Liver (tissue), 9 donors: Measurements from ENCODE around the gene EVL. TPM values are rescaled to one million over a fixed set of nuclear protein-coding genes. Genes with fewer than 3 reads are reported as not detected.

ENCODE experiments used
- DNase-seq: peaks from one replicate; pipeline ENCODE4 v3.0.0-alpha.2; 2017; ENCODE audit warnings: low spot score
- H3K27ac ChIP-seq, 2 donors: one replicate each; pipeline ENCODE4 v1.7.0; 2013; ENCODE audit warnings: inconsistent platforms in 2 of 2, low read length in 2 of 2, control low read depth in 1 of 2, low read depth in 1 of 2, mild to moderate bottlenecking in 1 of 2
- H3K27me3 ChIP-seq, 4 donors: one replicate each; pipeline versions ENCODE4 v1.6.1 to v1.7.0; 2013; ENCODE audit warnings: low read length in 3 of 4, inconsistent platforms in 1 of 4, mild to moderate bottlenecking in 1 of 4, moderate library complexity in 1 of 4; ENCODE audit not compliant: control insufficient read depth in 4 of 4, insufficient read depth in 4 of 4
- H3K36me3 ChIP-seq, 4 donors: one replicate each; pipeline versions ENCODE4 v1.6.1 to v1.7.0; 2013; ENCODE audit warnings: low read length in 3 of 4, mild to moderate bottlenecking in 3 of 4, low read depth in 1 of 4, moderate library complexity in 1 of 4; ENCODE audit not compliant: control insufficient read depth in 4 of 4, insufficient read depth in 3 of 4
- H3K4me1 ChIP-seq, 4 donors: one replicate each; pipeline versions ENCODE4 v1.6.1 to v1.7.0; 2013; ENCODE audit warnings: low read length in 3 of 4, mild to moderate bottlenecking in 3 of 4, moderate library complexity in 1 of 4; ENCODE audit not compliant: control insufficient read depth in 4 of 4, insufficient read depth in 4 of 4
- H3K4me3 ChIP-seq, 3 donors: one replicate each; pipeline versions ENCODE4 v1.6.1 to v1.7.0; 2013; ENCODE audit warnings: low read length in 3 of 3, control low read depth in 1 of 3, low read depth in 1 of 3, mild to moderate bottlenecking in 1 of 3
- H3K9ac ChIP-seq, 2 donors: one replicate each; pipeline ENCODE4 v1.7.0; 2013; ENCODE audit warnings: low read length in 2 of 2, mild to moderate bottlenecking in 2 of 2, moderate library complexity in 2 of 2, control low read depth in 1 of 2, low read depth in 1 of 2
- H3K9me3 ChIP-seq, 4 donors: one replicate each; pipeline versions ENCODE4 v1.6.1 to v1.7.0; 2013; ENCODE audit warnings: low read length in 3 of 4; ENCODE audit not compliant: control insufficient read depth in 4 of 4
- CTCF ChIP-seq: fragments of 150-350 bp; IDR thresholded peaks from 2 replicates; pipeline ENCODE4 v1.5.1; 2017; ENCODE audit warnings: improper control_type of control experiment, low read depth, low read length; ENCODE audit not compliant: missing input control
- EGR1 ChIP-seq, 2 donors: IDR thresholded peaks; 2 replicates each; pipeline ENCODE4 v1.6.1; 2016 to 2018; ENCODE audit warnings: antibody characterized with exemption in 2 of 2, low read depth in 2 of 2
- FOXA1 ChIP-seq: IDR thresholded peaks from 2 replicates; pipeline ENCODE4 v1.6.1; 2016; ENCODE audit warnings: antibody characterized with exemption
- FOXA2 ChIP-seq: IDR thresholded peaks from 2 replicates; pipeline ENCODE4 v1.6.1; 2016; ENCODE audit warnings: antibody characterized with exemption
- GABPA ChIP-seq, 2 donors: IDR thresholded peaks in 1 of 2; conservative IDR thresholded peaks in 1 of 2; 2 replicates each; pipeline ENCODE4 v1.6.1; 2016; ENCODE audit warnings: antibody characterized with exemption in 2 of 2, mild to moderate bottlenecking in 1 of 2, moderate library complexity in 1 of 2
- JUND ChIP-seq, 2 donors: IDR thresholded peaks; 2 replicates each; pipeline ENCODE4 v1.6.1; 2016; ENCODE audit warnings: antibody characterized with exemption in 2 of 2
- NR2F2 ChIP-seq: IDR thresholded peaks from 2 replicates; pipeline ENCODE4 v1.6.1; 2016; ENCODE audit warnings: antibody characterized with exemption
- RAD21 ChIP-seq, 2 donors: IDR thresholded peaks; 2 replicates each; pipeline ENCODE4 v1.6.1; 2016; ENCODE audit warnings: antibody characterized with exemption in 2 of 2, mild to moderate bottlenecking in 2 of 2
- RXRA ChIP-seq, 2 donors: IDR thresholded peaks; 2 replicates each; pipeline ENCODE4 v1.6.1; 2017 to 2018; ENCODE audit warnings: antibody characterized with exemption in 2 of 2, mild to moderate bottlenecking in 1 of 2
- SP1 ChIP-seq: IDR thresholded peaks from 2 replicates; pipeline ENCODE4 v1.6.1; 2018; ENCODE audit warnings: antibody characterized with exemption, mild to moderate bottlenecking
- TAF1 ChIP-seq: conservative IDR thresholded peaks from 2 replicates; pipeline ENCODE4 v1.6.1; 2016; ENCODE audit warnings: antibody characterized with exemption, mild to moderate bottlenecking
- YY1 ChIP-seq: IDR thresholded peaks from 2 replicates; pipeline ENCODE4 v1.6.1; 2016; ENCODE audit warnings: antibody characterized with exemption, mild to moderate bottlenecking
- WGBS: extraction: QIAGEN DNeasy Blood & Tissue Kit; methylation state at CpG from one replicate; pipeline ENCODE4 v1.1.7; 2013; 5-methylcytosine and 5-hydroxymethylcytosine counted together
- polyA plus RNA-seq, 2 donors: library from polyadenylated mRNA; stranded (reverse) in 1 of 2; unstranded in 1 of 2; fragments of 200-250 nt in 1 of 2; fragments of >200 nt in 1 of 2; fragmentation: Nextera tagmentation in 1 of 2; extraction: Ambion mirVana in 1 of 2; gene quantifications; one replicate each; pipeline versions ENCODE4 v1.2.1 to v1.2.3, GENCODE V29; 2013 to 2015
- total RNA-seq, 2 donors: library from RNA; depleted of rRNA; stranded (reverse); fragments of >200 nt; gene quantifications; one replicate each; pipeline ENCODE4 v1.2.3, GENCODE V29; 2014
- TF ChIP-seq, protein P1 (sequence below): IDR thresholded peaks from 2 replicates; pipeline ENCODE4 v1.6.1; 2016; ENCODE audit warnings: antibody characterized with exemption
- TF ChIP-seq, protein P2 (sequence below): IDR thresholded peaks from 2 replicates; pipeline ENCODE4 v1.6.1; 2016; ENCODE audit warnings: antibody characterized with exemption
- TF ChIP-seq, protein P3 (sequence below): IDR thresholded peaks from 2 replicates; pipeline ENCODE4 v1.6.1; 2016; ENCODE audit warnings: antibody characterized with exemption, mild to moderate bottlenecking
- donor health status: healthy.
- donor health status: healthy.
- donor health status: healthy.
- donor health status: healthy.
- donor health status: healthy.

The EVL gene
- total and polyA plus RNA-seq, 4 donors = 11.3 to 85.9 (median 33.9) TPM

GRCh38 chr14:100143523-100143922, 78.3 kb downstream of the EVL start:
- DNase-seq = no peak

More at GRCh38 chr14:100143523-100143922, 78.3 kb downstream of the EVL start:
- no peak overlapping the region for H3K27ac ChIP-seq
- WGBS = 97% methylated on average over 18 of the region's 18 CpGs
- H3K9me3 ChIP-seq = no peaks in the 10 kb centered on the region
- no peaks in the 10 kb centered on the region for H3K27me3 ChIP-seq
- H3K36me3 ChIP-seq = peaks cover 0 to 2% (median under 1%) of the 10 kb centered on the region in 4 donors
- H3K4me3 ChIP-seq = no peak overlapping the region
- no peak overlapping the region for H3K9ac ChIP-seq
- H3K4me1 ChIP-seq = peaks cover 3 to 19% (median 7%) of the 10 kb centered on the region in 4 donors
- TF ChIP-seq, protein P1, sequence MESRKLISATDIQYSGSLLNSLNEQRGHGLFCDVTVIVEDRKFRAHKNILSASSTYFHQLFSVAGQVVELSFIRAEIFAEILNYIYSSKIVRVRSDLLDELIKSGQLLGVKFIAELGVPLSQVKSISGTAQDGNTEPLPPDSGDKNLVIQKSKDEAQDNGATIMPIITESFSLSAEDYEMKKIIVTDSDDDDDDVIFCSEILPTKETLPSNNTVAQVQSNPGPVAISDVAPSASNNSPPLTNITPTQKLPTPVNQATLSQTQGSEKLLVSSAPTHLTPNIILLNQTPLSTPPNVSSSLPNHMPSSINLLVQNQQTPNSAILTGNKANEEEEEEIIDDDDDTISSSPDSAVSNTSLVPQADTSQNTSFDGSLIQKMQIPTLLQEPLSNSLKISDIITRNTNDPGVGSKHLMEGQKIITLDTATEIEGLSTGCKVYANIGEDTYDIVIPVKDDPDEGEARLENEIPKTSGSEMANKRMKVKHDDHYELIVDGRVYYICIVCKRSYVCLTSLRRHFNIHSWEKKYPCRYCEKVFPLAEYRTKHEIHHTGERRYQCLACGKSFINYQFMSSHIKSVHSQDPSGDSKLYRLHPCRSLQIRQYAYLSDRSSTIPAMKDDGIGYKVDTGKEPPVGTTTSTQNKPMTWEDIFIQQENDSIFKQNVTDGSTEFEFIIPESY = no peak
- TF ChIP-seq TAF1 (no peak), FOXA2 (no peak), RXRA (IDR thresholded peaks at IDR 0.05) (no peak), NR2F2 (no peak), GABPA (IDR thresholded peaks at IDR 0.05 in 1 of 2, conservative IDR thresholded peaks at IDR 0.05 in 1 of 2) (no peak), JUND (IDR thresholded peaks at IDR 0.05) (no peak), RAD21 (IDR thresholded peaks at IDR 0.05) (no peak), SP1 (no peak), CTCF (no peak), EGR1 (IDR thresholded peaks at IDR 0.05; ENCODE audit: low read depth in 2 of 2) (no peak), YY1 (no peak), FOXA1 (no peak)
- TF ChIP-seq, protein P2, sequence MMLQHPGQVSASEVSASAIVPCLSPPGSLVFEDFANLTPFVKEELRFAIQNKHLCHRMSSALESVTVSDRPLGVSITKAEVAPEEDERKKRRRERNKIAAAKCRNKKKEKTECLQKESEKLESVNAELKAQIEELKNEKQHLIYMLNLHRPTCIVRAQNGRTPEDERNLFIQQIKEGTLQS = no peak
- TF ChIP-seq, protein P3, sequence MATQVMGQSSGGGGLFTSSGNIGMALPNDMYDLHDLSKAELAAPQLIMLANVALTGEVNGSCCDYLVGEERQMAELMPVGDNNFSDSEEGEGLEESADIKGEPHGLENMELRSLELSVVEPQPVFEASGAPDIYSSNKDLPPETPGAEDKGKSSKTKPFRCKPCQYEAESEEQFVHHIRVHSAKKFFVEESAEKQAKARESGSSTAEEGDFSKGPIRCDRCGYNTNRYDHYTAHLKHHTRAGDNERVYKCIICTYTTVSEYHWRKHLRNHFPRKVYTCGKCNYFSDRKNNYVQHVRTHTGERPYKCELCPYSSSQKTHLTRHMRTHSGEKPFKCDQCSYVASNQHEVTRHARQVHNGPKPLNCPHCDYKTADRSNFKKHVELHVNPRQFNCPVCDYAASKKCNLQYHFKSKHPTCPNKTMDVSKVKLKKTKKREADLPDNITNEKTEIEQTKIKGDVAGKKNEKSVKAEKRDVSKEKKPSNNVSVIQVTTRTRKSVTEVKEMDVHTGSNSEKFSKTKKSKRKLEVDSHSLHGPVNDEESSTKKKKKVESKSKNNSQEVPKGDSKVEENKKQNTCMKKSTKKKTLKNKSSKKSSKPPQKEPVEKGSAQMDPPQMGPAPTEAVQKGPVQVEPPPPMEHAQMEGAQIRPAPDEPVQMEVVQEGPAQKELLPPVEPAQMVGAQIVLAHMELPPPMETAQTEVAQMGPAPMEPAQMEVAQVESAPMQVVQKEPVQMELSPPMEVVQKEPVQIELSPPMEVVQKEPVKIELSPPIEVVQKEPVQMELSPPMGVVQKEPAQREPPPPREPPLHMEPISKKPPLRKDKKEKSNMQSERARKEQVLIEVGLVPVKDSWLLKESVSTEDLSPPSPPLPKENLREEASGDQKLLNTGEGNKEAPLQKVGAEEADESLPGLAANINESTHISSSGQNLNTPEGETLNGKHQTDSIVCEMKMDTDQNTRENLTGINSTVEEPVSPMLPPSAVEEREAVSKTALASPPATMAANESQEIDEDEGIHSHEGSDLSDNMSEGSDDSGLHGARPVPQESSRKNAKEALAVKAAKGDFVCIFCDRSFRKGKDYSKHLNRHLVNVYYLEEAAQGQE = no peak
